Ishikawa (cell line): ENCODE results near the gene PANX2.

Source experiments
- CEBPB ChIP-seq: IDR thresholded peaks from 2 replicates; pipeline ENCODE4 v1.6.1; 2012
- EGR1 ChIP-seq: IDR thresholded peaks from 2 replicates; pipeline ENCODE4 v1.6.1; 2012
- EP300 ChIP-seq: IDR thresholded peaks from 2 replicates; pipeline ENCODE4 v1.6.1; 2012; ENCODE audit warnings: borderline replicate concordance
- FOXM1 ChIP-seq: IDR thresholded peaks from 2 replicates; pipeline ENCODE4 v1.6.1; 2012; ENCODE audit warnings: low read depth, borderline replicate concordance
- MAX ChIP-seq: IDR thresholded peaks from 2 replicates; pipeline ENCODE4 v1.6.1; 2012
- NFIC ChIP-seq: IDR thresholded peaks from 2 replicates; pipeline ENCODE4 v1.6.1; 2012
- RAD21 ChIP-seq: IDR thresholded peaks from 2 replicates; pipeline ENCODE4 v1.6.1; 2012; ENCODE audit warnings: low read depth
- REST ChIP-seq: IDR thresholded peaks from 2 replicates; pipeline ENCODE4 v1.6.1; 2012; ENCODE audit warnings: low read depth, mild to moderate bottlenecking
- TCF12 ChIP-seq: IDR thresholded peaks from 2 replicates; pipeline ENCODE4 v1.6.1; 2012; ENCODE audit warnings: low read depth
- TEAD4 ChIP-seq: IDR thresholded peaks from 2 replicates; pipeline ENCODE4 v1.6.1; 2012
- YY1 ChIP-seq: IDR thresholded peaks from 2 replicates; pipeline ENCODE4 v1.6.1; 2012; ENCODE audit warnings: low read depth
- ZBTB7A ChIP-seq: IDR thresholded peaks from 2 replicates; pipeline ENCODE4 v1.6.1; 2012; ENCODE audit warnings: low read depth
- TF ChIP-seq, protein P1 (sequence below): IDR thresholded peaks from 2 replicates; pipeline ENCODE4 v1.6.1; 2012

The PANX2 gene

DNA sequence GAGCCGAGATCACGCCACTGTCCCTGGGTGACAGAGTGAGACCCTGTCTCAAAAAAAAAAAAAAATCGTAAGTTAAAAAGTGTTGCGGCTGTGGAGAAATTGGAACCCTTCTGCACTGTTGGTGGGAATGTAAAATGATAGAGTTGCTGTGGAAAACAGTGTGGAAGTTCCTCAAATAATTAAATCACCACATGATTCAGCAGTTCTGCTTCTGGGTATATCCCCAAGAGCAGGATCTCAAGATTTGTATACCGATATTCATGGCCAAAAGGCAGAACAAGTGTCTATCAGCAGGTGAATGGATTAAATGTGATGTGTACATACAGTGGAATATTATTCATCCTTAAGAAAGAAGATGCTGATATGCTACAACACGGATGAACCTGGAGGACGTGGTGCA, 34.0 kb downstream of the PANX2 start:
- TF ChIP-seq TEAD4 (no peak), EGR1 (no peak), TCF12 (no peak), REST (no peak), YY1 (no peak)

DNA sequence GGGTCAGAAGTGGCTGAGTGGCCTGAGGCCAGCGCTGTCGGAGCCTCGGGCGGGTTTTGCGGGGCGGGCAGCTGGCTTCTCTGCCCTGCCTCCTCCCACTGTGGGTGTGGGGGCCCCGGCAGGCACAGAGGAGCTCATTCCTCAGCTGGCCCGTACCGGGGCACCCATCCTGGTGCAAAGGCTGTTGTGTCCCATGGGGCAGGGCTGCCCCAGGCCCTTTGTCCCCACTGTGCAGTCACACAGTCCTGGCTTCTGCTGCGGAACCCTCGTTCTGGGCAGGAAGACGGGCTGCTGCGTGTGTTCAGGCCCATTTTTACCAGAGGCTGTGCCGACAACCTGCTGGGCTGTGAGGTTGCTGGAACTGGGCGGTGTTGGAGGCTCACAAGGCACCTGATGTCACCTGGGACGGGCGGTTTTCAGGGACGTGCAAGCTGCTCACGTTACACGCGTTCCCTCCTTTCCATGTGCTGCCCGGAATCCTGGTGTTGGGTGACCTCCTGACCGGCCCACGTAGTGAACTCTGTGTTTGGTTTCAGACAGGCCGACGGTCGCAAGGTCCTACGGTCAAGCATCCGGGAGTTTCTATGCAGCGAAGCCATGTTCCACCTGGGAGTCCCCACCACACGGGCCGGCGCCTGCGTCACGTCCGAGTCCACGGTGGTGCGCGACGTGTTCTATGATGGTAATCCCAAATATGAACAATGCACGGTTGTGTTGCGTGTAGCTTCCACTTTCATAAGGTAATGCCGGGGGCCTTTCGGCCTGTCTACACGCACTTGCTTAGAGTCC, 35.4 kb downstream of the PANX2 start:
- TF ChIP-seq, protein P1, sequence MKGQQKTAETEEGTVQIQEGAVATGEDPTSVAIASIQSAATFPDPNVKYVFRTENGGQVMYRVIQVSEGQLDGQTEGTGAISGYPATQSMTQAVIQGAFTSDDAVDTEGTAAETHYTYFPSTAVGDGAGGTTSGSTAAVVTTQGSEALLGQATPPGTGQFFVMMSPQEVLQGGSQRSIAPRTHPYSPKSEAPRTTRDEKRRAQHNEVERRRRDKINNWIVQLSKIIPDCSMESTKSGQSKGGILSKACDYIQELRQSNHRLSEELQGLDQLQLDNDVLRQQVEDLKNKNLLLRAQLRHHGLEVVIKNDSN: no peak

DNA sequence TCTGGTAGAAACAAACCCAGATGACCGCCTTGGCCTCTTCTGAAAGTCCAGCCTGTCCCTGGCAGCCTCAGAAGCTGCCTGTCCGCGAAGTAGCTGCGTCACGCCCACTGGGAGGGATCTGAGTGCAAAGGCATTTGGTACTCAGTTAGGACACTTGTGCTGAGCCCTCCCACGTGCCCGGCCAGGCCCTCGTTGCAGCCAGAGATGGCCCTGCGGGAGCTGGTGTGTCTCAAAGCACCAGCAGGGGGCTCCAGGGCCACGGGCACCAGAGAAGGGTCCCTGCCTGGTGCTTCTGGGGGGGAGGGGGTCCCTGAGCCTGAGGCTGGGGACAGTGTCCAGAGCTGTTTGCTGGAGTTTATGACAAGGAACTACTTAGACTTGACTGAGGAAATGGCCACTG, 36.1 kb downstream of the PANX2 start:
- TF ChIP-seq, protein P1: peak; percentile 30; the same call in 1 of the 2 replicates
- TF ChIP-seq RAD21 (peak; percentile 32; the same call in 1 of the 2 replicates), EGR1 (no peak), MAX (0 out of 2 replicates have a peak, but pooled peaks have one; percentile 19), YY1 (no peak), FOXM1 (no peak)

GRCh38 chr22:50207383-50208140, 37.0 kb downstream of the PANX2 start:
- TF ChIP-seq FOXM1 (no peak), NFIC (no peak), YY1 (no peak), TEAD4 (no peak), EP300 (no peak), ZBTB7A (no peak), REST (no peak), EGR1 (no peak), CEBPB (no peak)

GRCh38 chr22:50208430-50208938, 38.0 kb downstream of the PANX2 start:
- TF ChIP-seq EGR1: no peak
- TF ChIP-seq YY1: no peak

DNA sequence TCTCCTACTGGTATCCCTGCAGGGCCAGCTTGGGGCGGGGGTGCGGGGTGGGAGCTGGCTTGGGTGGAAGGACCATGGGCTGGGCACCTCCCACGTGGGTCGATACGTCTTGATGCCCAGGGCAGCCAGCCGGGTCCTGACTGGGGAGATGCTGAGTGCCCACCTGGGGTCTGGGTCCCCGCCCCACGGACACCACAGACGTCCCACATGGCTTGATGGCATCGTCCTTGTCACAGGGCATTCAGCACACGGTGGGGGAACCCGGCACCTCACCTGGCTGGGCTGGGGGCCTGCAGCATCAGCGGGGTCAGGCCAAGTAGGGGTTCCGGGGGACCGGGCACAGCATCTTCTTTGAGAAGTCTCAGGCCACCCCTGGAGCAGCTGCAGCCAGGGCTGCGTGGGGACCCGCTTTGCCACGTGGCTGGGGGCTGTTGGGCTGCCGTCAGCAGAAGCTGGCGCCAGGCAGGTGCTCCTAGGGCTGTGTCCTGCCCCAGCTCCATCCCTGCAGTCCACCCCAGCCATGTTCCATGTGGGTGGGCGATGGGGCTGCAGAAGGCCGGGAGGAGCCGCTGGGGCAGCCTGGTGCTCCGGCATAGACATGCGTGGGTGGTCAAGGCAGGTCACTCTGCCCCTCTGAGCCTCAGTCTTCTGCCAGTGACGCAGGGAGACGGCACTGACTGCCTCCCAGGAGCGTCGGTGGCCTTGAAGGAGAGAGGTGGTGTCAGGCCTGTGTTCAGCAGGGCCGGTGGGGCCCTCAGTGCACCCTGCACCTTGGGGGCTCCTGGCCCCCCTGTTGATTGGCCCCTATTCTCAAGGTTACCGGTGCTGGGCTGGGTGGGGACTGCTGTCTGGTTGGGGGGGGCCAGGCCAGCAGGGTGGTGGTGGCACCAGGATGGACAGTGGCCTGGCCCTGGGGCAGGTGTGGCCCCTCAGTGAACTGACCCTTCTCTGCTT, 38.7 kb downstream of the PANX2 start:
- TF ChIP-seq YY1: no peak
- no peak for TF ChIP-seq TEAD4
- no peak for TF ChIP-seq TCF12
- TF ChIP-seq, protein P1: no peak
